HG03442 (cell line): Measurements from ENCODE around the gene DCXR.

Source experiments
- ATAC-seq: cut with Tn5 transposase; IDR thresholded peaks from one replicate; pipeline ENCODE4 v1.9.1; 2021; ENCODE audit warnings: mild to moderate bottlenecking, moderate library complexity; ENCODE audit not compliant: unreplicated experiment

DCXR gene

GRCh38 chr17:82013772-82014321 lies 23.6 kb downstream of the DCXR start:
- ATAC-seq, result no peak

- no peak for ATAC-seq
These were observed 24.2 kb downstream of the DCXR start for GRCh38 chr17:82013341-82013740.

- ATAC-seq, result no peak
These were observed 24.7 kb downstream of the DCXR start for GRCh38 chr17:82012640-82013295.

GRCh38 chr17:82012261-82012639 lies 25.2 kb downstream of the DCXR start:
- no peak for ATAC-seq

GRCh38 chr17:82011617-82012187 lies 25.8 kb downstream of the DCXR start:
- ATAC-seq, result no peak

GRCh38 chr17:82010575-82011525 lies 26.6 kb downstream of the DCXR start:
- ATAC-seq, result no peak

GRCh38 chr17:82009413-82009812 lies 28.1 kb downstream of the DCXR start:
- no peak for ATAC-seq

- ATAC-seq, result no peak
These were observed 28.5 kb downstream of the DCXR start for GRCh38 chr17:82008941-82009405.

GRCh38 chr17:82008258-82008940 lies 29.1 kb downstream of the DCXR start:
- no peak for ATAC-seq

GRCh38 chr17:82007495-82008257 lies 29.8 kb downstream of the DCXR start:
- no peak for ATAC-seq

- ATAC-seq, result no peak
These were observed 30.3 kb downstream of the DCXR start for GRCh38 chr17:82007228-82007494.

- no peak for ATAC-seq
These were observed 30.8 kb downstream of the DCXR start for GRCh38 chr17:82006468-82007227.

- ATAC-seq, result no peak
These were observed 31.7 kb downstream of the DCXR start for GRCh38 chr17:82005701-82006348.

- no peak for ATAC-seq
These were observed 32.7 kb downstream of the DCXR start for GRCh38 chr17:82004517-82005455.

GRCh38 chr17:82003411-82004381 lies 33.8 kb downstream of the DCXR start:
- ATAC-seq, result no peak

- ATAC-seq, result no peak
These were observed 35.9 kb downstream of the DCXR start for GRCh38 chr17:82001571-82002056.
